ENCODE measurements around the gene KPRP.

- TF ChIP-seq KAT7 (CRISPR knock-in tag; IDR thresholded peaks at IDR 0.05; ENCODE audit: borderline replicate concordance) (no peak), FOXP4 (CRISPR knock-in tag; IDR thresholded peaks at IDR 0.05) (no peak), TFE3 (CRISPR knock-in tag; IDR thresholded peaks at IDR 0.05) (no peak), NCOR1 (IDR thresholded peaks at IDR 0.05; ENCODE audit: borderline replicate concordance, low read length) (no peak), DRAP1 (CRISPR knock-in tag; IDR thresholded peaks at IDR 0.05) (no peak)
These were observed 48.8 kb downstream of the KPRP start, which contains the start of gene LCE1C for GRCh38 chr1:152806576-152806975.
